ENCODE measurements around the gene FOXB2. TPM values are rescaled to one million over a fixed set of nuclear protein-coding genes. Genes with fewer than 3 reads are reported as not detected.
A peak's percentile ranks its signal among the peaks of the same experiment; 100 is the strongest.

FOXB2 gene
- total RNA-seq, 6 experiments from 2014 or later, result not detected

- Mint-ChIP-seq H3K27me3 (ENCODE audit: insufficient read depth) (peaks cover 18% of the 10 kb centered on the region), H3K36me3 (ENCODE audit: low read depth) (no peaks in the 10 kb centered on the region), H3K4me3 (no peak overlapping the region), H3K9me3 (peaks cover 3% of the 10 kb centered on the region; the same call in 1 of the 2 replicates), H3K27ac (no peak overlapping the region), H3K4me1 (ENCODE audit: low read depth) (peaks cover 6% of the 10 kb centered on the region)
- TF ChIP-seq, protein P1, sequence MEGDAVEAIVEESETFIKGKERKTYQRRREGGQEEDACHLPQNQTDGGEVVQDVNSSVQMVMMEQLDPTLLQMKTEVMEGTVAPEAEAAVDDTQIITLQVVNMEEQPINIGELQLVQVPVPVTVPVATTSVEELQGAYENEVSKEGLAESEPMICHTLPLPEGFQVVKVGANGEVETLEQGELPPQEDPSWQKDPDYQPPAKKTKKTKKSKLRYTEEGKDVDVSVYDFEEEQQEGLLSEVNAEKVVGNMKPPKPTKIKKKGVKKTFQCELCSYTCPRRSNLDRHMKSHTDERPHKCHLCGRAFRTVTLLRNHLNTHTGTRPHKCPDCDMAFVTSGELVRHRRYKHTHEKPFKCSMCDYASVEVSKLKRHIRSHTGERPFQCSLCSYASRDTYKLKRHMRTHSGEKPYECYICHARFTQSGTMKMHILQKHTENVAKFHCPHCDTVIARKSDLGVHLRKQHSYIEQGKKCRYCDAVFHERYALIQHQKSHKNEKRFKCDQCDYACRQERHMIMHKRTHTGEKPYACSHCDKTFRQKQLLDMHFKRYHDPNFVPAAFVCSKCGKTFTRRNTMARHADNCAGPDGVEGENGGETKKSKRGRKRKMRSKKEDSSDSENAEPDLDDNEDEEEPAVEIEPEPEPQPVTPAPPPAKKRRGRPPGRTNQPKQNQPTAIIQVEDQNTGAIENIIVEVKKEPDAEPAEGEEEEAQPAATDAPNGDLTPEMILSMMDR (IDR thresholded peaks at IDR 0.05), result no peak
- peak; percentile 82 for DNase-seq
These were observed 44.3 kb downstream of the FOXB2 start for GRCh38 chr9:77063645-77064285.

DNA sequence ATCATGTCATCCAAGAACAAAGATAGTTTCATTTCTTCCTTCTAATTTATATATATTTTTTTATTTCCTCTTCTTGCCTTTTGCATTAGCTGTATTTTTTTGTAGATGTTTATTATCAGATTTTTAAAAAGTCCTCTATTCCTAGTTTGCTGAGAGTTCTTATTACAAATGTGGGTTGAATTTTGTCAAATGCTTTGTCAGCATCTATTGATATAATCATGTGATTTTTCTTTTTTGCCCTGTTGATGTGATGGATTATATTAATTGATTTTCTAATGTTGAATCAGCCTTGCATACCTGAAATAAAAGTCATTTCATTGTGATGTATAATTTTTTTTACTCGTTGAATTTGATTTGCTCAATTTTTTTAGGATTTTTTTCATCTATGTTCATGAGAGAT is 46.9 kb downstream of the FOXB2 start:
- no peaks in the 10 kb centered on the region for H3K36me3 Mint-ChIP-seq (ENCODE audit: low read depth)
- TF ChIP-seq, protein P1 (IDR thresholded peaks at IDR 0.05), result no peak
- H3K27ac Mint-ChIP-seq, result no peak overlapping the region
- H3K9me3 Mint-ChIP-seq, result peaks cover 3% of the 10 kb centered on the region; the same call in 1 of the 2 replicates
- no peak overlapping the region for H3K4me3 Mint-ChIP-seq
- no peak for DNase-seq
- peaks cover 24% of the 10 kb centered on the region for H3K27me3 Mint-ChIP-seq (ENCODE audit: insufficient read depth)
- H3K4me1 Mint-ChIP-seq (ENCODE audit: low read depth), result peaks cover 6% of the 10 kb centered on the region

Other genes starting within 250 kb of the FOXB2 start
- under 1 TPM in 4 of 6 experiments, not detected in 2; 0.02 to 0.29 (median 0.16) TPM for gene PRUNE2, start 113.5 kb upstream of the FOXB2 start, total RNA-seq (2021; fragmentation: NEBNext Ultra II Directional; extraction: Animal tissue kit (Norgen Biotek cat#: 25700))
- gene VPS13A, start 157.9 kb downstream of the FOXB2 start, total RNA-seq (2021; fragmentation: NEBNext Ultra II Directional; extraction: Animal tissue kit (Norgen Biotek cat#: 25700)), result 10 to 100 TPM; 10.6 to 13.9 (median 13.2) TPM

All from HFFc6 (cell line).